Measurements from ENCODE around the gene SIX2. TPM values are rescaled to one million over a fixed set of nuclear protein-coding genes. Genes with fewer than 3 reads are reported as not detected.

SIX2 gene
- polyA plus RNA-seq, 3 donors: 2.9 to 30.5 (median 4.6) TPM

DNA sequence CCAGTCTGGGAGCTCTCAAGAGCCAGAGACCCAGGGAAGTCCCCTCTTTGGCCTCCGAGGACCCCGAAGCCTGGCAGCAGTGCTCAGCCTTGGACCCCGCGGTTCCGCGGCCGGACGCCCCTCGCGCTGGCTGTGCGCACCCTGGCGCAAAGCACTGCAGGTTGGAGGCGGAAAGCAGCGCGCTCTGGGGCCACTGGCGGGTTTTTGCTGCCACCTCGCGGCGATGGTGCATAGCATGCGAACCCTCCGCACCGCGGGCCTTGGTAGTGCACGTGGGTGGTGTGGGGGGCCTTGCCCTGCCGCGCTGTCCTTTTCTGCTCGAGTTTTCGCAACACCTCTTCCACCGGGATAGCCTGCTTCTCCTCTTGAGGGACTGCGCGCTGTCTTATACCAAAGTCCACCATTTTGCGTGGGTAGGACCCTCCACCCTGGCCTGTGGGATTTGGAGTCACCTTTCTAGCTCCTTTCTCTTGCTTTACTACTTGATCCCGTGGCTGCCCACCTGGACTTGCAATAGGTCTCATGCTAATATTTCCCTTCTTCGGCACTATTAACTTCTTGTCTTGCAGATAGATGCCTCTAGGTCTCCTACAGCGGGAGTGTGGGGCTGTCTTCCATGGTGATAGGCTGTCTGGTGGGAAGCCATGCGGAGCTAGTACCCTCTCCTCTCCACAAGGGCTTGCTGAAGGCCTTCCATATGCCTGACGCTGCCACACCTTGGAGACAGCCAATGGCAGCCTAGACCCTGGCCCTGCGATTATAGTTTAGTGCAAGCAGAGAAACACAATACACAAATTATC, 53.5 kb downstream of the SIX2 start:
- no peak overlapping the region for H3K27ac ChIP-seq (ENCODE audit: low read depth, low read length)
- 9 to 11% (median 10%) methylated on average over 38 of the region's 38 CpGs for WGBS, 3 donors

Other genes with a start within 250 kb of the SIX2 start
- gene SIX3, start 67.8 kb downstream of the SIX2 start, polyA plus RNA-seq: under 1 TPM in 1 of 3 donors, not detected in 2; 0.11 TPM

All from adipose tissue (tissue), 3 donors.